Heart left ventricle (tissue), 16 donors: ENCODE measurements around the gene GPR141. TPM values are rescaled to one million over a fixed set of nuclear protein-coding genes. Genes with fewer than 3 reads are reported as not detected.

ENCODE experiments used
- ATAC-seq, 4 donors: fragments of 200-7000 bp; cut with Tn5 transposase; one replicate each; pipeline ENCODE4 v1.9.1; 2020 to 2022; ENCODE audit warnings: moderate library complexity in 4 of 4, mild to moderate bottlenecking in 3 of 4, moderate number of reproducible peaks in 1 of 4
- DNase-seq, 5 donors: peaks; one replicate each; pipeline ENCODE4 v3.0.0-alpha.2; 2020
- H3K27ac ChIP-seq, 12 donors: fragments of 200-600 bp; sonication (generic) in 4 of 12; one replicate each; pipeline versions ENCODE4 v1.5.0 to v1.8.0; 2016 to 2022; ENCODE audit warnings: mild to moderate bottlenecking in 2 of 12
- H3K27me3 ChIP-seq, 9 donors: fragments of 200-600 bp; sonication (generic) in 2 of 9; one replicate each; pipeline versions ENCODE4 v1.5.1 to v1.8.0; 2016 to 2022; ENCODE audit warnings: mild to moderate bottlenecking in 3 of 9
- H3K36me3 ChIP-seq, 9 donors: fragments of 200-600 bp; sonication (generic) in 2 of 9; one replicate each; pipeline versions ENCODE4 v1.5.0 to v1.8.0; 2018 to 2022; ENCODE audit warnings: mild to moderate bottlenecking in 2 of 9
- H3K4me1 ChIP-seq, 12 donors: fragments of 200-600 bp; sonication (generic) in 4 of 12; one replicate each; pipeline versions ENCODE4 v1.5.0 to v1.8.0; 2016 to 2022; ENCODE audit warnings: mild to moderate bottlenecking in 3 of 12
- H3K4me3 ChIP-seq, 12 donors: fragments of 200-600 bp; sonication (generic) in 4 of 12; one replicate each; pipeline versions ENCODE4 v1.5.0 to v1.8.0; 2017 to 2022; ENCODE audit warnings: mild to moderate bottlenecking in 9 of 12, moderate library complexity in 4 of 12
- H3K9me3 ChIP-seq, 12 donors: fragments of 200-600 bp; sonication (generic) in 4 of 12; one replicate each; pipeline versions ENCODE4 v1.5.0 to v1.8.0; 2016 to 2022; ENCODE audit warnings: mild to moderate bottlenecking in 1 of 12
- POLR2A ChIP-seq, 2 donors: fragments of 450-650 bp; IDR thresholded peaks; one replicate each; pipeline ENCODE4 v1.6.1; 2017; ENCODE audit warnings: antibody characterized with exemption in 2 of 2, mild to moderate bottlenecking in 2 of 2, moderate library complexity in 2 of 2
- WGBS, 4 donors: extraction: QIAGEN DNeasy Blood & Tissue Kit in 2 of 4; methylation state at CpG; one replicate each; pipeline versions ENCODE4 v1.1.5 to v1.1.7; 2013 to 2018; 5-methylcytosine and 5-hydroxymethylcytosine counted together
- intact Hi-C, 10 donors: fragments of 100-400 bp; cut with DNase I; formaldehyde crosslinking; loops; one replicate each; pipeline versions ENCODE4 v1.11.1 to v1.14.2; 2022
- polyA plus RNA-seq, 2 donors: library from polyadenylated mRNA; stranded (reverse); fragments of 200-250 nt; gene quantifications; one replicate each; pipeline ENCODE4 v1.2.3, GENCODE V29; 2013
- total RNA-seq, 9 donors: library from RNA; depleted of rRNA in 2 of 9; stranded (reverse); fragments of >200 nt in 2 of 9; fragmentation: NEBNext Ultra II Directional in 3 of 9; extraction: Animal tissue kit (Norgen Biotek cat#: 25700) in 3 of 9; gene quantifications; one replicate each; pipeline versions ENCODE4 v1.1.0 to v1.2.4, GENCODE V29; 2016 to 2023
- TF ChIP-seq, protein P1 (sequence below), 12 donors: fragments of 200-600 bp; sonication (generic) in 4 of 12; IDR thresholded peaks; one replicate each; pipeline versions ENCODE4 v1.5.0 to v1.8.0; 2018 to 2022; ENCODE audit warnings: antibody characterized with exemption in 12 of 12, mild to moderate bottlenecking in 5 of 12
- donor health status: ischemic (EF 13 %, LVEDD 7.1; RV severe dilation, severe dysfunction).
- donor health status: healthy with polysubstance abuse.
- donor health status: DM: no; HTN: yes; CAD: no.
- donor health status: DM: no; HTN: no; CAD: no.
- donor health status: ischemic (EF 25% LVEDD 6.9; RV normal size, moderate dysfunction).
- donor health status: ischemic (EF 25% LVEDD 5.7; RV mildly dilated, moderate dysfunction).
- donor health status: healthy.
- donor health status: DM: yes; HTN: yes; CAD: no.
- donor health status: ischemic (EF 35%, LVEDD 5.7; RV mildly dilated, moderate dysfunction).
- donor health status: nonischemic (EF 11% LVEDD 7.7; RV severe dilation, severe dysfunction).
- donor health status: DM: yes; HTN: yes; CAD: no.
- donor health status: PGD.
- donor health status: ischemic (EF 29% LVEDD 5.4; RV normal size, mild dysfunction).
- donor health status: nonischemic (EF 23%, LVEDD 6.1; RV moderate dilation, normal function).

The GPR141 gene
- total and polyA plus RNA-seq, 11 donors = 0.11 to 5.2 (median 0.53) TPM; not detected in 3

GRCh38 chr7:37753398-37754050, 70.0 kb downstream of the GPR141 start:
- Histone ChIP-seq H3K4me1 (peaks cover 0 to 19% (median 3%) of the 10 kb centered on the region in 12 donors), H3K9me3 (peaks cover 0 to 5% (median 0%) of the 10 kb centered on the region in 12 donors), H3K4me3 (no peak overlapping the region), H3K36me3 (no peaks in the 10 kb centered on the region), H3K27me3 (no peaks in the 10 kb centered on the region), H3K27ac (no peak overlapping the region)
- DNase-seq = no peak
- peak; percentile 46 to 73 (median 66) for ATAC-seq
- intact Hi-C loops = no loop called here
- TF ChIP-seq, protein P1, sequence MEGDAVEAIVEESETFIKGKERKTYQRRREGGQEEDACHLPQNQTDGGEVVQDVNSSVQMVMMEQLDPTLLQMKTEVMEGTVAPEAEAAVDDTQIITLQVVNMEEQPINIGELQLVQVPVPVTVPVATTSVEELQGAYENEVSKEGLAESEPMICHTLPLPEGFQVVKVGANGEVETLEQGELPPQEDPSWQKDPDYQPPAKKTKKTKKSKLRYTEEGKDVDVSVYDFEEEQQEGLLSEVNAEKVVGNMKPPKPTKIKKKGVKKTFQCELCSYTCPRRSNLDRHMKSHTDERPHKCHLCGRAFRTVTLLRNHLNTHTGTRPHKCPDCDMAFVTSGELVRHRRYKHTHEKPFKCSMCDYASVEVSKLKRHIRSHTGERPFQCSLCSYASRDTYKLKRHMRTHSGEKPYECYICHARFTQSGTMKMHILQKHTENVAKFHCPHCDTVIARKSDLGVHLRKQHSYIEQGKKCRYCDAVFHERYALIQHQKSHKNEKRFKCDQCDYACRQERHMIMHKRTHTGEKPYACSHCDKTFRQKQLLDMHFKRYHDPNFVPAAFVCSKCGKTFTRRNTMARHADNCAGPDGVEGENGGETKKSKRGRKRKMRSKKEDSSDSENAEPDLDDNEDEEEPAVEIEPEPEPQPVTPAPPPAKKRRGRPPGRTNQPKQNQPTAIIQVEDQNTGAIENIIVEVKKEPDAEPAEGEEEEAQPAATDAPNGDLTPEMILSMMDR (IDR thresholded peaks at IDR 0.05) = no peak
- TF ChIP-seq POLR2A (IDR thresholded peaks at IDR 0.05) = no peak
- WGBS, 4 donors = 23 to 57% (median 30%) methylated on average over 1 of the region's 1 CpG

GRCh38 chr7:37756797-37757551, 73.4 kb downstream of the GPR141 start:
- Histone ChIP-seq H3K9me3 (peaks cover 0 to 5% (median 0%) of the 10 kb centered on the region in 12 donors), H3K27ac (peak overlapping the region in 1 of 12 donors; percentile 12), H3K4me3 (no peak overlapping the region), H3K4me1 (peaks cover 0 to 19% (median 3%) of the 10 kb centered on the region in 12 donors), H3K36me3 (no peaks in the 10 kb centered on the region), H3K27me3 (no peaks in the 10 kb centered on the region)
- TF ChIP-seq, protein P1 (IDR thresholded peaks at IDR 0.05) = no peak
- TF ChIP-seq POLR2A (IDR thresholded peaks at IDR 0.05) = no peak
- 59 to 63% (median 60%) methylated on average over 5 of the region's 5 CpGs for WGBS, 4 donors
- ATAC-seq (peak in 2 of 4 donors; percentile 61 to 77), DNase-seq (no peak)
- intact Hi-C loops = no loop called here

DNA sequence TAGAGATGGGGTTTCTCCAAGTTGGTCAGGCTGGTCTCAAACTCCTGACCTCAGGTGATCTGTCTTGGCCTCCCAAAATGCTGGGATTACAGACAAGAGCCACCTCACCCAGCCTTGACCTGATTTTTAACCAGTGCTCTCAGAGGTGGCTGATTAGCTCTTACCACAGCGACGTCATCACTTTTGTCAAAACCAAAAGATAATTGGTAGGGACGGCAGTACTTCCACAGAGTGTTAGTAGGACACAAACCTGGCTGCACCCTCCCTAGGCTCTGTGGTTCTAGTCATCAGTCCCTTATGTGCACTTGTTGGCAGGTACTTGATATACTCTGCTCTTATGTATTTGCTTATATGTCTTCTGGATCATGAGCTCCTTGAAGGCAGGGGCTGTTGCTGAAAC, 74.0 kb downstream of the GPR141 start:
- Histone ChIP-seq H3K4me1 (peaks cover 0 to 19% (median 3%) of the 10 kb centered on the region in 12 donors), H3K36me3 (no peaks in the 10 kb centered on the region), H3K27me3 (no peaks in the 10 kb centered on the region), H3K9me3 (peaks cover 0 to 5% (median 0%) of the 10 kb centered on the region in 12 donors), H3K4me3 (no peak overlapping the region), H3K27ac (no peak overlapping the region)
- intact Hi-C loops = no loop called here
- TF ChIP-seq, protein P1 (IDR thresholded peaks at IDR 0.05) = no peak
- no peak for TF ChIP-seq POLR2A (IDR thresholded peaks at IDR 0.05)
- DNase-seq = no peak
- 54 to 67% (median 62%) methylated on average over 3 of the region's 3 CpGs for WGBS, 4 donors
- ATAC-seq = peak in 1 of 4 donors; percentile 52

GRCh38 chr7:37758501-37759045, 75.0 kb downstream of the GPR141 start:
- 68 to 81% (median 75%) methylated on average over 3 of the region's 3 CpGs for WGBS, 4 donors
- no peak overlapping the region for H3K4me3 ChIP-seq
- DNase-seq = no peak
- peaks cover 0 to 16% (median 1%) of the 10 kb centered on the region in 12 donors for H3K4me1 ChIP-seq
- TF ChIP-seq POLR2A (IDR thresholded peaks at IDR 0.05) = no peak
- TF ChIP-seq, protein P1 (IDR thresholded peaks at IDR 0.05) = no peak
- ATAC-seq = no peak
- H3K9me3 ChIP-seq = peaks cover 0 to 5% (median 0%) of the 10 kb centered on the region in 12 donors
- H3K27ac ChIP-seq = no peak overlapping the region
- H3K36me3 ChIP-seq = no peaks in the 10 kb centered on the region
- intact Hi-C loops = no loop called here
- no peaks in the 10 kb centered on the region for H3K27me3 ChIP-seq
